Dendritic cell treated with granulocyte-macrophage colony-stimulating factor and Interleukin-4, amounts not matched to agents 40 ng/mL and 50 ng/mL, for 4 days (primary cell): ENCODE data around the gene STIP1.
A peak's percentile ranks its signal among the peaks of the same experiment; 100 is the strongest.

Source experiments
- H3K27ac Mint-ChIP-seq: one replicate; pipeline ENCODE4 v1.8.0; 2022; ENCODE audit warnings: mild to moderate bottlenecking, mixed read lengths
- H3K27me3 Mint-ChIP-seq: one replicate; pipeline ENCODE4 v1.8.0; 2022; ENCODE audit warnings: mild to moderate bottlenecking, mixed read lengths
- H3K36me3 Mint-ChIP-seq: one replicate; pipeline ENCODE4 v1.8.0; 2022; ENCODE audit warnings: low read depth, mixed read lengths
- H3K4me1 Mint-ChIP-seq: one replicate; pipeline ENCODE4 v1.8.0; 2022; ENCODE audit warnings: low read depth, mixed read lengths
- H3K4me3 Mint-ChIP-seq: one replicate; pipeline ENCODE4 v1.8.0; 2022; ENCODE audit warnings: mild to moderate bottlenecking, moderate library complexity, mixed read lengths
- H3K9me3 Mint-ChIP-seq: one replicate; pipeline ENCODE4 v1.8.0; 2022; ENCODE audit warnings: mixed read lengths
- intact Hi-C: fragments of 100-400 bp; cut with micrococcal nuclease; formaldehyde crosslinking; loops from one replicate; pipeline ENCODE4 v1.15.0; 2022

Gene STIP1

GRCh38 chr11:64246871-64247728 is 61.1 kb downstream of the STIP1 start, which contains the start of gene PPP1R14B:
TSS of gene PPP1R14B (minus strand) at chr11:64246943. CDS start at chr11:64246673, 270 bp downstream.
- H3K36me3 Mint-ChIP-seq, result peaks cover 51% of the 10 kb centered on the region
- peaks cover 9% of the 10 kb centered on the region for H3K27me3 Mint-ChIP-seq
- H3K4me3 Mint-ChIP-seq, result peak within 1 kb of the TSS; percentile 89
- H3K9me3 Mint-ChIP-seq, result no peaks in the 10 kb centered on the region
- intact Hi-C loops, result loop anchor here (2.0 kb wide), 1 partner anchor 16 kb away; the partner anchor contains the start of gene DNAJC4
- peaks cover 77% of the 10 kb centered on the region for H3K4me1 Mint-ChIP-seq
- peak within 1 kb of the TSS; percentile 92 for H3K27ac Mint-ChIP-seq

- Mint-ChIP-seq H3K4me1 (peaks cover 76% of the 10 kb centered on the region), H3K27me3 (peaks cover 9% of the 10 kb centered on the region), H3K27ac (peak overlapping the region; percentile 92), H3K4me3 (peak overlapping the region; percentile 82), H3K9me3 (no peaks in the 10 kb centered on the region), H3K36me3 (peaks cover 51% of the 10 kb centered on the region)
- intact Hi-C loops, result loop anchor here (2.0 kb wide), 1 partner anchor 17 kb away; the partner anchor contains the start of gene DNAJC4
Measured at GRCh38 chr11:64247729-64248531, 62.0 kb downstream of the STIP1 start.

DNA sequence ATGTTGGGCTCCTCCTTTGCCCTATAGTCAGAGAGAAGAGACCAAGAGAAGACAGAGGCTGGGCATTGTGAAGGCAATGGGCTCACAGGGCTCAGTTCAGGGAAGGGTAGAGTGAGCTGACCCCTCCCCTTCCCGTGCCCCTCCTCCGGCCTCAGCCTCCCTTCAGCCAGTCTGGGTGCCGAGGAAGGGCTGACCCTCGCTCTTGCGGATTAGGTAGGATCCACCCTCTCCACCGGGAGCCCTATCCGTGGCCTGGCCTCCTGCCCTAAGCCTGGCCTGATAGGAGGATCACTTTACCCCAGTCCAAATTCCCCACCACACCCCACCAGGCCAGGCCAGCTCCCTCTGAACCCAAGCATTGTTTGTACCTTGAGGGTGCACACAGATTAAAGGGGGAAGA is 62.6 kb downstream of the STIP1 start:
- Mint-ChIP-seq H3K27ac (peak overlapping the region; percentile 7), H3K9me3 (no peaks in the 10 kb centered on the region), H3K4me3 (no peak overlapping the region), H3K27me3 (peaks cover 9% of the 10 kb centered on the region), H3K36me3 (peaks cover 47% of the 10 kb centered on the region), H3K4me1 (peaks cover 76% of the 10 kb centered on the region)
- intact Hi-C loops, result no loop called here

GRCh38 chr11:64249038-64249437 is 63.1 kb downstream of the STIP1 start:
- Mint-ChIP-seq H3K4me3 (no peak overlapping the region), H3K27ac (peak overlapping the region; percentile 7), H3K9me3 (no peaks in the 10 kb centered on the region), H3K4me1 (peaks cover 76% of the 10 kb centered on the region), H3K27me3 (peaks cover 9% of the 10 kb centered on the region), H3K36me3 (peaks cover 47% of the 10 kb centered on the region)
- intact Hi-C loops, result no loop called here

DNA sequence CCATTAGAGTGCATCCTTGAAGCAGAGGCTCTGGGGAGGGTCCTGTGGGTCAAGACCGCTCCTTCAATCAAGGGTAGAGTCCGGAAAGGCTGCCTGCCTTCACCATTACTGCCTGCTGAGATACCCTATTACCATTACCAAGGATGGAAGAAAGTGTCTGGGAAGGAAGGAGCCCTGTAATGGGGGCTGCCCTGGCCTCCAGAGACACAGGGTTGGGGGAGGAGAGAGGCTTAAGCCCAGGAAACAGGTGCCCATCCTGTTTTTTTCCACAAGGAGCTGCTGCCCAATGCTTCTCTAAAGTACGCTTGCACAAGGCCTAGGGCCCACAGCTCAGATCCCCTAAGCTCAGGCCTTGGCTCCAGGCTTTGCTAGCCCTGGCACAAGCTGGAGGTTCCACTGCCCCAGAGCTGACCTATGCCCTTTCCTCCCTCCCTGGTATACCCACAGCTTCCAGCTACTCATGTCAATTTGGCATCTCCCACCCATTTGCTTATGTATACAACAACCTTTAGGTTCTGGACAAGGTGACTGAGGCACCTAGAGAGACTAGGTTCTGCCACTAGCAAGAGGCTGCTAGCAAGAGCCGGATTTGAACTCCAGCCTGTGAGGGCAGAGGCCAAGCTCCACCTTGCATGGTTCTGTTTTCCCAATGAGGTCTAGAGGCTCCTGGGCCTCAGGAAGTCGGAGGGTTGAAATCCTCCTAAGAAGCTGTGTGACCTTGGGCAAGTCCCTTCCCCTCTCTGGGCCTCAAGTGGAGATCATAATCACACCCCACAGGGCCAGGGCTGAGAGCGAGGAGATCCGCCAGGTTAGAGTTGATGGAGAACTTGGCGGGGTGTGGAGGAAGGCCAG is 63.8 kb downstream of the STIP1 start:
- intact Hi-C loops, result loop anchor here (5.0 kb wide), 1 partner anchor 53 kb away; the partner anchor contains the start of gene CATSPERZ
- no peak overlapping the region for H3K4me3 Mint-ChIP-seq
- H3K36me3 Mint-ChIP-seq, result peaks cover 47% of the 10 kb centered on the region
- peaks cover 9% of the 10 kb centered on the region for H3K27me3 Mint-ChIP-seq
- no peak overlapping the region for H3K27ac Mint-ChIP-seq
- H3K4me1 Mint-ChIP-seq, result peaks cover 78% of the 10 kb centered on the region
- H3K9me3 Mint-ChIP-seq, result no peaks in the 10 kb centered on the region

GRCh38 chr11:64250415-64251015 is 64.5 kb downstream of the STIP1 start:
- peak overlapping the region; percentile 73 for H3K4me3 Mint-ChIP-seq
- peaks cover 48% of the 10 kb centered on the region for H3K36me3 Mint-ChIP-seq
- H3K27ac Mint-ChIP-seq, result peak overlapping the region; percentile 88
- peaks cover 71% of the 10 kb centered on the region for H3K4me1 Mint-ChIP-seq
- intact Hi-C loops, result loop anchor here (5.0 kb wide), 1 partner anchor 52 kb away; the partner anchor contains the start of gene CATSPERZ
- peaks cover 9% of the 10 kb centered on the region for H3K27me3 Mint-ChIP-seq
- no peaks in the 10 kb centered on the region for H3K9me3 Mint-ChIP-seq

- intact Hi-C loops, result loop anchor here (5.0 kb wide), 1 partner anchor 51 kb away; the partner anchor contains the start of gene CATSPERZ
- Mint-ChIP-seq H3K27ac (peak within 1 kb of the TSS; percentile 88), H3K9me3 (no peaks in the 10 kb centered on the region)
Measured at GRCh38 chr11:64251016-64251752, 65.2 kb downstream of the STIP1 start, which contains the start of gene PLCB3. TSS of gene PLCB3 (plus strand) at chr11:64251530. CDS start at chr11:64251650, 120 bp downstream.

DNA sequence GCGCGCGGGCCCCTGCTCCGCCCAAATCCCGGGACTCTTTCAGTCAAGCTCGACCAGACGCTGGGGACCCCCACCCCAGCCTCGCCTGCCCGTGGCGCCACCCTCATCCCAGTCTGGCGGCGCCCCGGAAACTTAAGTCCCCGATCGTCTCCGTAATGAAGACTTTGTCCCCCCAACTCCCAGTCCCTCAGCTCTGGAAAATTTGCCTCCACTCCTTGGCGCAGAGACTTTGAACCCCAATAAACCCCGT is 65.7 kb downstream of the STIP1 start:
- H3K4me1 Mint-ChIP-seq, result peaks cover 64% of the 10 kb centered on the region
- H3K36me3 Mint-ChIP-seq, result peaks cover 51% of the 10 kb centered on the region
- intact Hi-C loops, result loop anchor here (2.0 to 5.0 kb wide), 2 partner anchors 17 to 51 kb away; partner anchors contain the start of gene CATSPERZ
- H3K4me3 Mint-ChIP-seq, result peak overlapping the region; percentile 99
- no peaks in the 10 kb centered on the region for H3K9me3 Mint-ChIP-seq
- peaks cover 9% of the 10 kb centered on the region for H3K27me3 Mint-ChIP-seq
- H3K27ac Mint-ChIP-seq, result peak overlapping the region; percentile 88

More at GRCh38 chr11:64251016-64251752, 65.2 kb downstream of the STIP1 start, which contains the start of gene PLCB3:
- H3K4me1 Mint-ChIP-seq, result peaks cover 64% of the 10 kb centered on the region
- peaks cover 9% of the 10 kb centered on the region for H3K27me3 Mint-ChIP-seq
- peaks cover 48% of the 10 kb centered on the region for H3K36me3 Mint-ChIP-seq
- peak within 1 kb of the TSS; percentile 99 for H3K4me3 Mint-ChIP-seq

- Mint-ChIP-seq H3K27ac (peak overlapping the region; percentile 88), H3K4me1 (peaks cover 59% of the 10 kb centered on the region), H3K27me3 (peaks cover 9% of the 10 kb centered on the region), H3K36me3 (peaks cover 52% of the 10 kb centered on the region), H3K9me3 (no peaks in the 10 kb centered on the region), H3K4me3 (peak overlapping the region; percentile 99)
- intact Hi-C loops, result loop anchor here (2.0 to 5.0 kb wide), 2 partner anchors 17 to 50 kb away; partner anchors contain the start of gene CATSPERZ
Measured at GRCh38 chr11:64252003-64252872, 66.3 kb downstream of the STIP1 start.

- no peaks in the 10 kb centered on the region for H3K9me3 Mint-ChIP-seq
- peaks cover 59% of the 10 kb centered on the region for H3K36me3 Mint-ChIP-seq
- H3K4me3 Mint-ChIP-seq, result peak overlapping the region; percentile 99
- H3K27ac Mint-ChIP-seq, result peak overlapping the region; percentile 88
- peaks cover 9% of the 10 kb centered on the region for H3K27me3 Mint-ChIP-seq
- peaks cover 51% of the 10 kb centered on the region for H3K4me1 Mint-ChIP-seq
- intact Hi-C loops, result loop anchor here (2.0 to 5.0 kb wide), 2 partner anchors 16 to 49 kb away; partner anchors contain the start of gene CATSPERZ
Measured at GRCh38 chr11:64253043-64253442, 67.1 kb downstream of the STIP1 start.

DNA sequence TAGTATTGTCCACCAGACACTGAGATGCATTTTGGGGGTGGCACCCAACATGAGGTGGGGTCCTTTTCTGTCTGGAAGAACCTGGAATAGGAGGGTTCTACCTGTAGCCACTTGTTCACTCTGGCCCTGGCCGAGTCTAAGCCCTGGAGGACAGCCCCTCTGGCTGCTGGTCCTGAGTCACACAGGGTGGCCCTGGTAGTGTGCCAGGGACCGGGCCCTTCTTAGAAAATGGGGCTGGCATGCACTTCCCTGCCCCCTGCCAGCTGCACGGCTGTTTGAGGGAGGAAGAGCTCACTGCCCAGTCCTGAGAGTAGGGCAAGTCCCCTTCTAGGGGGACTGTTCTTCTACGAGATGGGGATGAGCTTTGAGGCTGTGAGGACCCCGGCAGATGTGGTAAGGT is 67.5 kb downstream of the STIP1 start:
- H3K9me3 Mint-ChIP-seq, result no peaks in the 10 kb centered on the region
- peaks cover 63% of the 10 kb centered on the region for H3K36me3 Mint-ChIP-seq
- intact Hi-C loops, result loop anchor here (2.0 to 5.0 kb wide), 2 partner anchors 15 to 49 kb away; partner anchors contain the start of gene CATSPERZ
- peak overlapping the region; percentile 31 for H3K27ac Mint-ChIP-seq
- H3K4me3 Mint-ChIP-seq, result peak overlapping the region; percentile 99
- peaks cover 9% of the 10 kb centered on the region for H3K27me3 Mint-ChIP-seq
- peaks cover 47% of the 10 kb centered on the region for H3K4me1 Mint-ChIP-seq
